ENCODE measurements around the gene CLCN7. TPM values are rescaled to one million over a fixed set of nuclear protein-coding genes. Genes with fewer than 3 reads are reported as not detected.
"Not testable (repeated sequence)": the region's sequence is repeated elsewhere in the genome, so short reads cannot be mapped to it uniquely, and the experiment has no call there.

CLCN7 gene
- total and polyA plus RNA-seq, 2 of the 8 experiments (the other 6 are each of a cell fraction or from before 2014, with no cell fraction given), result 38.6 to 81.5 TPM

DNA sequence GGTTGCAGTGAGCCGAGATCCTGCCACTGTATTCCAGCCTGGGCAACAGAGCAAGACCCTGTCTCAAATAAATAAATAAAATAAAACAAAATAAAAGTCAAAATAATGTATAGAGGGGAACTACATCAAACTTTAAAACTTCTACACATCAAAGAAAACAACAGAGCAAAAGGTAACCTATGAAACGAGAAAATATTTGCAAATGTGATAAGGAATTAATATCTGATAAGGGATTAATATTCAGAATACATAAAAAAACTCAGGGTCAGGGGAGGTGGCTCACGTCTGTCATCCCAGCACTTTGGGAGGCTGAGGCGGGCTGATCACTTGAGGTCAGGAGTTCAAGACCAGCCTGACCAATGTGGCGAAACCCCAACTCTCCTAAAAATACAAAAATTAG is 5.7 kb downstream of the CLCN7 start:
- POLR2A ChIA-PET (ENCODE audit: partially characterized antibody), result interaction anchor here (0.7 to 1.6 kb wide), 2 partner anchors 9 to 45 kb away, joined by 3 to 6 read pairs; no protein-coding TSS in a partner anchor
- not testable (repeated sequence) for H3K23ac ChIP-seq (ENCODE audit: insufficient read length); H3K9me3 ChIP-seq (ENCODE audit: insufficient read depth in 2 of 2, low read depth in 1 of 2, low read length in 1 of 2); H2BK120ac ChIP-seq (replicated peaks; ENCODE audit: low read depth, low read length); H3K56ac ChIP-seq (replicated peaks; ENCODE audit: insufficient read length, low read depth, low read length); H3K14ac ChIP-seq (ENCODE audit: insufficient read length); H3K4me2 ChIP-seq (ENCODE audit: insufficient read depth in 1 of 2, low read depth in 2 of 2, low read length in 2 of 2); H3K36me3 ChIP-seq (ENCODE audit: control insufficient read depth in 2 of 4, insufficient read depth in 4 of 4, low read length in 3 of 4); H3K18ac ChIP-seq (ENCODE audit: extremely low read depth, low read length); H2BK12ac ChIP-seq (ENCODE audit: low read depth, low read length); H3K27ac ChIP-seq (ENCODE audit: low read depth, low read length); H2BK20ac ChIP-seq (ENCODE audit: low read length); H2AFZ ChIP-seq (ENCODE audit: low read length); H4K91ac ChIP-seq (replicated peaks; ENCODE audit: insufficient read length, low read length); H2BK15ac ChIP-seq (ENCODE audit: low read length); H4K5ac ChIP-seq (ENCODE audit: insufficient read length, low read depth, low read length); FAIRE-seq; H3K27me3 ChIP-seq (replicated peaks in 1 of 4; ENCODE audit: control insufficient read depth in 3 of 4, extremely low read depth in 1 of 4, insufficient read depth in 3 of 4, low read length in 3 of 4); H3K9ac ChIP-seq (replicated peaks in 1 of 4; ENCODE audit: extremely low read depth in 1 of 4, low read depth in 3 of 4, low read length in 3 of 4); H2BK5ac ChIP-seq (ENCODE audit: low read depth, low read length); H3K4me3 ChIP-seq (ENCODE audit: extremely low read depth in 1 of 4, insufficient read depth in 2 of 4, low read depth in 3 of 4, low read length in 4 of 4); H3K4ac ChIP-seq (replicated peaks; ENCODE audit: insufficient read length, low read depth, low read length); H2AK5ac ChIP-seq (ENCODE audit: low read depth, low read length); H4K8ac ChIP-seq (ENCODE audit: extremely low read depth, insufficient read depth, low read length); DNase-seq (ENCODE audit: low read depth in 1 of 2, low spot score in 2 of 2); H3K23me2 ChIP-seq (ENCODE audit: low read depth, low read length); H3K4me1 ChIP-seq (replicated peaks in 1 of 4; ENCODE audit: control insufficient read depth in 3 of 4, insufficient read depth in 4 of 4, low read length in 3 of 4)
- peaks cover 35% of the 10 kb centered on the region for H3K79me1 ChIP-seq (ENCODE audit: low read depth, low read length)
- WGBS, 2 experiments (ENCODE audit: extremely low coverage in 1 of 2, insufficient coverage in 1 of 2, insufficient read length in 1 of 2, insufficient replicate concordance in 2 of 2, low coverage in 1 of 2, low lambda C conversion rate in 2 of 2, missing lambda C conversion rate in 1 of 2), result 83% methylated on average over 5 of the region's 5 CpGs; no CpG with 5 or more reads in 1 of the 2 experiments
- CTCF ChIA-PET (ENCODE audit: partially characterized antibody), result interaction anchor here (0.6 kb wide), 1 partner anchor 150 kb away, joined by 3 read pairs; no protein-coding TSS in a partner anchor
- H3K79me2 ChIP-seq (ENCODE audit: control insufficient read depth in 1 of 2, insufficient read depth in 2 of 2, low read length in 2 of 2), result peaks cover 3 to 76% of the 10 kb centered on the region in 2 experiments
- H4K20me1 ChIP-seq (replicated peaks in 1 of 2; ENCODE audit: control insufficient read depth in 1 of 2, insufficient read depth in 2 of 2, low read length in 2 of 2), result peaks cover 10 to 14% of the 10 kb centered on the region in 2 experiments
